ELR (cell line): ENCODE results near the gene PAQR9.

Experiments used
- DNase-seq: peaks from one replicate; pipeline ENCODE4 v3.0.0-alpha.2; 2015; ENCODE audit warnings: low read depth

Gene PAQR9

DNA sequence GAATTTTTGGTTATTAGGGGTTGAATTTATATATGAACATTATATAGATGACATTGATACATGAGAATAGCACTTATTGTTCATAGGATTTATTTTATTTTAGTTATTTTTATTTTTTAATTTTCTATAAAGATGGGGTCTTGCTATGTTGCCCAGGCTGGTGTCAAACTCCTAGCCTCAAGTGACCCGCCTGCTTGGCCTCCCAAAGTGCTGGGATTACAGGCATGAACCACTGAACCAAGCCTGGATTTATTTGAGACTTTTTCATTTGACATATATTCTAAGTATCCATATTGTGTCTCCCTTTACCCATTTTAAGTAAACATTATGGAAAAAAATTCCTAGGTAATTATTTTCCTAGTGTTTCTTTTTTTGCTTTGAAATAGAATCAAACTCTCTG is 12.5 kb downstream of the PAQR9 start:
- DNase-seq: no peak

DNA sequence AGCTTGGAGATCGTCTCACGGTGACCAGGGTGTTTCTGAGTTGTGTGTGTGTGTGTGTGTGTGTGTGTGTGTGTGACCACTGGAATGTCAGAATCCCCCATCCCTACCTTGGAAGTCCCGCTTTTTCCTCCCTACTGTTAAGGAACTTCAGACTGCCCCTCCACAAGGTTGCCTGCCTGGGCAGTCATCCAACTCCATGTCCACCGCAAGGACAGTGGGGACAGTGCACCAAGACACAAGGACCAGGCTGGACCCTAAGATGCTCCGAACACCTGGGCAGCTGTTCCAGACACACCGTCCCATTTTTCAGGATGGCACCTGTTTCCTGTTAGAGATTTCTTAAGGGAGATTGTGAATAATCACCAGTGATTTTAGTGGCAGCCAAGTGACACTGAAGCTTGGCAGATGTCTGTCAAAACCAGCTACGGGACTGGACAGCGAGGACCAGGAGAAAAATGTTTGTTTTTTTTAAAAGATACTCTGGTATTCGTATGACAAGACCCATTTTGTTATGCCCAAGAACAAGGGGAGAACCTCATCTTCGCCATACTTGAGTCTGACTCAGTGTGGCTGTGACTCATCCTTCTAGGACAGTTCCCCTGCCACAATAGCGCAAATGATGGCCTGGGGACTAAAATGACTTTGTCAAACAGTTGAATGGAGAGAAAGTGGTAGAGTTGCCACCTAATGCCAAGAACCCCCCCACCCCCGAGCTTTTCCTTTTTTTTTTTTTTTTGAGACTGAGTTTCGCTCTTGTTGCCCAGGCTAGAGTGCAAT is 15.5 kb downstream of the PAQR9 start:
- peak; percentile 79 for DNase-seq

DNA sequence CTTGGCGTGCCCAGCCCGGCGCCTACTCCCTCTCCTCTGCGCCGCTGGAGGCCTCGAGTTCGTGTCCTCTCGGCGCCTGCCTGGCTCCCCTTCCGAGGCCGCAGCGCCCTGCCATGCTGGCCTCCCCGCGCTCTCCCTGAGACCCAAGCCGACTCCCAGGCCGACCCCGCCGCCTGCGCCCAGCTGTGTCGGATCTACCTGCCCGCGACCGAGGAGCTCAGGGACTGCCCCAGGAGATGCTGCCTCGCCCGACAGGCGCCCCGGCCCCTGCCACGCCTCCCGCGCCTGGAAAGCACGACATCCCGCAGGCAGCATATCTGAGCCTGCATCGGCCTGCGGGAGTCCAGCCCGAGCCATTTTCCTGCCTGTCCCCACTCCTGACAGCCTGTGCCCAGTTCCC is 16.1 kb downstream of the PAQR9 start:
- DNase-seq: no peak

DNA sequence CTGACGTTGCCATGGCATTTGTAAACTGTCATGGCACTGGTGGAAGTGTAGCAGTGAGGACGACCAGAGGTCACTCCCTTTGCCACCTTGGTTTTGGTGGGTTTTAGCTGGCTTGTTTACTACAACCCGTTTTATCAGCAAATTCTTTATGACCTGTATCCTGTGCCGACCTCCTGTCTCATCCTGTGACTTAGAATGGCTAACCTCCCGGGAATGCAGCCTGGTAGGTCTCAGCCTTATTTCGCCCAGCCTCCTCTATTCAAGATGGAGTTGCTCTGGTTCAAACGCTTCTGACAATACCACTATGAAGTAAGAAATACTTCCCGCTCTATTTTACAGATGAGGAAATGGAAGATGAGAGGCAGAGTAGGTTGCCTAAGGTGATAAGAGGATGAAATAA is 16.6 kb downstream of the PAQR9 start:
- DNase-seq: peak; percentile 57

DNA sequence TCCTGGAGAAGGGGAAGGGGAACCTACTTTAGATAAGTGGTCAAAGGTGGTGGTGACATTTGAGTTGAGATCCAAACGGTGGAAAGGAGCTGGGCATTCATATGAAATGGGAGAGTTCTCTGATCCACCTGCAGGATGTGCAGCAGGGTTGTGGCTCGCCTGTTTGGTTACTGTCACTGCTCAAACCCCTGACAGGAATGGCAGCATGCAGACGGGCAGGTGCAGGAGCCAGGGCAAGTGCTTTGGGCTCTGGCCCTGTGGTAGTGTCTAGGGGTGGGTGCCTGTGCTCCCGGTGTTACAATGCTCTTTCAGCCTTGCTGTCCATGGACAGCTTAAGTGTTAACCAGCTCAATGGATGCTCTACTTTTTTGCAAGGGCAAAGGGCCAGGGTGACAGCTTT is 18.5 kb downstream of the PAQR9 start:
- DNase-seq: no peak

DNA sequence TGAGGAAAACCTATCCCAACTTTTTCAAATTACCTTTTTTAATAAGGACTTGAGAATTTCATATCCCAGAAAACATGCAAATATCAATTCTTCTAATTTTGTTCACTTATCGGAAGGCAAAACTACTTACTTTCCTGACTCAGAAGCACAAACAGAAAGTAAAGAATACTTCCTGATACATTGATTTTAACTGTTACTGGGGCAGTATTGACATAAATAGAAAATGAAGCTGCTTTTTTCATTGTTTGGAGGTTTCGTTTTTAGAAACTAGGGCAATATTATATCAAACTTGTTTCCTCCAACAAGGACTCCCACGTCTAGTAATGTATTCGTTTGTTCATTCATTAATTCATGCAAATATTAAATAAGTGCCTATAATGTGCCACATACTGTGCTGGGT is 19.1 kb downstream of the PAQR9 start:
- no peak for DNase-seq

GRCh38 chr3:142943870-142944269 is 19.6 kb downstream of the PAQR9 start:
- DNase-seq: peak; percentile 43

- DNase-seq: no peak
Observed at GRCh38 chr3:142943349-142943748, 20.1 kb downstream of the PAQR9 start.

- DNase-seq: no peak
Observed at GRCh38 chr3:142941373-142942123, 21.9 kb downstream of the PAQR9 start.

- DNase-seq: peak; percentile 38
Observed at GRCh38 chr3:142940472-142940871, 23.0 kb downstream of the PAQR9 start.

DNA sequence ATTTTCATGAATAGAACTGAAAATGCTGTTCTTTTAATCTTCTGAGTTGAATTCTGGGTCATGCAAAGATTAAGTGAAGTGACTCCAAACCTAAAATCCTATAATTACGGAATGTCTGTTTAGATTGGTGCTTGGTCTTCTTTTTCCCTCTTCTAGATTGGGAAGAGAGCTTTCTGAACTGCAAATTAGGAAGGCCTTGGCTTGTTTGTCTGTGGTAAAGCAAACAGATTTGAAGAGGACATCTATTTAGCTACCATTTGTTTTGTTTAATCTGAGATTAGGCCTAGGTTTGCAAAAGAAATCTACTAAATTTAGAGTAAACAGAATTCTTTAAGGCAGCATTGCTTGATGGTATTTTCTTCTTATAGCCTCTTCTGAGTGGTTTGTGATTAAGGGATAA is 23.5 kb downstream of the PAQR9 start:
- DNase-seq: no peak

GRCh38 chr3:142935963-142936362 is 27.5 kb downstream of the PAQR9 start:
- DNase-seq: no peak

GRCh38 chr3:142934887-142935269 is 28.6 kb downstream of the PAQR9 start:
- DNase-seq: no peak

DNA sequence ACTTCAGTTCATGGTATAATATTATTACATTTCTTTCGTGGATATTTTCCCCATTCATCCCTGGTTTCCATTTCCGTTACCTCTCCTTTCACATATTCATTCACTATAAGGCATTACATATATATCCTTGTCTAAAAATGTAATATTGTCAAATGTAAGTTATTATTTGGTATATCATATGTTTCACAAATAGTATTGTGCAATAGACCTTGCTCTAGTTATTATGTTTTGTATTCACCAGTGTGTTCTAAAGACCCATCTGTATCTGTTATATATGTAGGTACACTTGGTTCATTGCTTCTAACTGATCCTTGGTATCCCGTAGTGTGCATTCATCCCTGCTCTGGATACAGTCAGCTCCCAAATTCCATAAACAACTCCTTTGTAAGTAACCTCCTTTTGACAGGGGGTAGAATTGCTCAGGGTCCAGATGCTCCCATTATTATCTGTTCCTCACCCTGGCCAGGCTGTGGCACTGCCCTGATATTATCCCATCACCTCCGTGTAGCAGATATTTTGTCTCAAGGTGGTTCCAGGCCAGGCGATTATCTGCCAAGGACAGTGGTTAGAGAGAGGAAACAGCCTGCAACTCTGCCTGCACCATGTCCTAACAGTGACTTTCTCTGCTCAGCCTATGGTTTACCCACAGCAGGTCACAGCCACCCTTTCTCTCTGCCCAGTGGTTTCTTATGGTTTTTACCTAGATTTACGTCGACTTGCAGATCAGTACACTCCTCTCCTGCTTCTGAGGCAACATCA is 29.2 kb downstream of the PAQR9 start:
- no peak for DNase-seq

- no peak for DNase-seq
Observed at GRCh38 chr3:142931222-142931621, 32.3 kb downstream of the PAQR9 start.

- DNase-seq: peak; percentile 19
Observed at GRCh38 chr3:142930463-142930862, 33.0 kb downstream of the PAQR9 start.

- DNase-seq: no peak
Observed at GRCh38 chr3:142929890-142930289, 33.6 kb downstream of the PAQR9 start.

- DNase-seq: peak; percentile 66
Observed at GRCh38 chr3:142929109-142929508, 34.4 kb downstream of the PAQR9 start.

GRCh38 chr3:142926368-142926944 is 37.0 kb downstream of the PAQR9 start:
- DNase-seq: no peak

- DNase-seq: no peak
Observed at GRCh38 chr3:142925140-142925539, 38.3 kb downstream of the PAQR9 start.

- no peak for DNase-seq
Observed at GRCh38 chr3:142923694-142924093, 39.8 kb downstream of the PAQR9 start.

DNA sequence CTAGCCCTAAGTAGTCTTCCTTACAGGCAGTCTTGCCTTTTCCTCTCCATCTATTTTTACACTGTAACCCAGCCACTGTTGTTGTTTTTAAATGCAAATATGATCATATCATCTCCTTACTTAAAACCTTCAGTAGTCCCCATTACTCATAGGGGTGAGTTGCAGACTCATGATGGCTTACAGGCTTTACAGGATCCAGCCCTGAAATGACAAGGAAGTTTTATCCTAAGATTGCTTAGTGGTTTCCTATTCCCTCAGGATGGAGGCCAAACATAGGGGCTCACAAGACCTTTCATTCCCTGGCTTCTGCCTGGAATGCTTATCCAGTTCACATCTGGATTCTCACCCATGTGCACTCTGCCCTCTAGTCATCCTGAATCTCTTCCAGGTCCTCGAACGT is 46.9 kb downstream of the PAQR9 start:
- DNase-seq: peak; percentile 43

DNA sequence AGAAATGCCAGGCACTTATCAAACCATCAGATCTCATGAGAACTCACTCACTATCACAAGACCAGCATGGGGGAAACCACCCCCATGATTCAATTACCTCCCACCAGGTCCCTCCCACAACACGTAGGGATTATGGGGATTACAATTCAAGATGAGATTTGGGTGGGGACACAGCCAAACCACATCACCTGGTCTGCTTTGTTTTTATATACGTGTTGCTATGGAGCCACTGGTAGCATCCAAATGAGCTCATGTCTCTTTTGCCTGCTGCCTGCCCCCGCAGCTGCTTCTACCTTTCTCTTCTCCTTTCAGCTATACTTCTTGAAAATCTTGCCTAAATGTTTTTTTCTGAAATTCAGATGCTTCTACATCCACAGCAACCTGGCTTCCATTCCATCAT is 47.8 kb downstream of the PAQR9 start:
- no peak for DNase-seq
